GM18499 (cell line): ENCODE measurements around the gene OR2B6.

Experiments used
- ATAC-seq: cut with Tn5 transposase; IDR thresholded peaks from one replicate; pipeline ENCODE4 v1.9.1; 2021; ENCODE audit warnings: moderate number of reproducible peaks; ENCODE audit not compliant: insufficient read depth, unreplicated experiment

The OR2B6 gene

DNA sequence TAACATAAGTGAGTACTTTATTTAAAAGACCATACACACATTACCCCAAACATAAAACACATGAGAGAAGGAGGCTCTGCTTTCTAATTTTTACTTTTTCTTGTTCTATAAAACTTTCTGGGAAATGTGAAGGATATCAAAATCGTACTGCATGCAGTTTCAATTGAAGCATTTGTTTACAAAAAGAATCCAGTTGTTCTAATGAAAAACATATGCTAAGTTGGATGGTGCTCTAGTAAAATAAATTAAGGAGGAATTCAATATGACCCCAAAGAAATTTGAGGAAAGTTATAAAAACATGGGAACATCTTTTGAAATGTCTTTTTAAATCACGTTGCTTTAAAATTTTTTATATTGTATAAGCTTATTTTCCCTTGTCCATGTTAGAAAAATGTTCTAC lies 37.6 kb downstream of the OR2B6 start:
- no peak for ATAC-seq

- no peak for ATAC-seq
Measured at GRCh38 chr6:28000351-28001045, 43.5 kb downstream of the OR2B6 start.

GRCh38 chr6:28001351-28001750 lies 44.3 kb downstream of the OR2B6 start:
- ATAC-seq, result no peak

GRCh38 chr6:28001751-28002150 lies 44.7 kb downstream of the OR2B6 start:
- no peak for ATAC-seq

DNA sequence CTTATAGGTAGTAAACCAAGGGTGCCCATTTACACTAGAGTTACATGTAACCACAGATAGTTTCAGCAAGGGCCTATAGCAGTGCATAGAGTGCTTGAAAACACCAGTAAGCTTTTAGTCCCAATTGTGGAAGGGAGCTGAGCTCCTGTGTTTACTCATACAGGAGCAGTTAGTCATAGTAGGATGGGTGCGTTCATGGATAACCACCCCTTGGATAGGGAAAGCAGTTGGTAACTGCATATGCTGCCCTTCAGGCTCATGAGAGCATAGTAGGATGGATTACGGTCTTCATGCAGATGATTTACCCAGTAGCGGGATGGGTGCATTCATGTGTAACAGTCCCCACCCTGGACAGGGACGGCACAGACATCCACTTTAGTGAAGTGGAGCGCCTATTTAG lies 45.1 kb downstream of the OR2B6 start:
- ATAC-seq, result no peak

DNA sequence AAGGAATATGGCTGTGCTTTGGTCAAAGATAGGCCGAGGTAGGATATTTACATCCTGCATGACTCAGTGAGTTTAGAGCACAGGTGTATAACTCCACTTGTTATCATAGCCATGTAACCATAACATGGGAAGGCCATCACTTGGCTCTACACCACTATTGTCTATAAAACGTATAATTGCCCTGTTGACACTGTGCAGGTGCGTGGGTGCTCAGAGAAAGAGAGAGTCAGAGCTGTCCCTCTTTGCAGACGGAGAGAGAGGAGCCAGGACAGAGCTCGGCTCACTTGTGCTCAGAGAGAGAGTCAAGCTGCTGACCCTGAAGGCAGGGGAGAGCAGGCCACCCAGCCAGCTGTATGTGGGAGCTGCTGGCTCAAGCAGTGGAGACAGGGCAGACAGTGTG lies 46.0 kb downstream of the OR2B6 start:
- no peak for ATAC-seq

DNA sequence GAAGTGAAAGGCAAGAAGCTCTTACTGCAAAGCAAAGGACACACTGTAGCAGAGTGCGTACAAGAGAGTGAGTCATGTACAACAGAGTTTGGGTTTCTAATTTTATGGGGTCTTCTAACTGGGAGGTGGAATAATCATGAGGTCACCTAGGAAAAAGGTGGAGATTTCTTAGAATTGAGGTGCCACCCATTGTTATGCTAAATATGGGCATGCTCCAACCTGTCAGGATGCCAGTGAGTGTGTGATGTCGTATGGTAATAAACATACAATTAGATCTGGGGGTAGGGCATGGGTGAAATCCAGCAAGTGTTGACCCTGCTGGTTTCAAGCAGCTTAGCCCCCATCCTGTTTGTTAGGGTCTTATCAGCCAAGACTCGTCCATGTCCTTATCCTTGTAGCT lies 46.6 kb downstream of the OR2B6 start:
- ATAC-seq, result no peak

DNA sequence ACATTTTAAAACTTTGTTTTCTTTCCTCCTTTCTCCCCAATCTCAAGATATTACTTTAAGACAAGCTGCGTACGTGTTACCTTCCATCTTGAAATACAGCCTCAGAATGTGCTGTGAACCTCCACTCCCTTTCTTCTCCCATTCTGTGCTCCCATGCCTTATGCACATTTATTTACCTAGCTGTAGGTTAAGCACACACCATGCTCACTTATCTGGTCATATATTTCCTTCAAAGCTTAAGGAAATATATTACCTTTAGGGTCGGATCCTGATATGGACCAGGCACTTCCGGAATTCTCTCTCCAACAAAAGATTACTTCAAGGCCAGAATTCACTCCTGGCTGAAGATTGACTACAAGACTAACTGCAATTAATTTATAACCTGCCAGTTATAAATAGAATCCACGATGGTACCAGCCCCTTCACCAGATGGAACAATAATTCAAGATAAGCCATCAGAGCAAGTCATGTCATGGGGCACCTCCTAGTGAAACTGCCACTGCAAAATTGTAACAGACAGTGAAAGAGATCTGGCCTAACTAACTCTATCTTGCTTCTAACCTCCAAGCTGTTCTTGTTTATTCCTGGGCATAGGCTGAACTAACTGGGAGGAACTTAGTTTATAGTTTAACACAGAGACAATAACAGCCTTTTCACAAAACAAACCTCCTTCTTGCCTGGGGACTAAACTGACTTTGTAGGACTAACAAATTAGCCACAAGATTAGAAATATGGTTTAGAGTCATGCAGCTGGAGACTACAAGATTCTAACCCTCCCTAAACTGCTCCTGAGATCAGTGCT lies 47.5 kb downstream of the OR2B6 start:
- no peak for ATAC-seq

DNA sequence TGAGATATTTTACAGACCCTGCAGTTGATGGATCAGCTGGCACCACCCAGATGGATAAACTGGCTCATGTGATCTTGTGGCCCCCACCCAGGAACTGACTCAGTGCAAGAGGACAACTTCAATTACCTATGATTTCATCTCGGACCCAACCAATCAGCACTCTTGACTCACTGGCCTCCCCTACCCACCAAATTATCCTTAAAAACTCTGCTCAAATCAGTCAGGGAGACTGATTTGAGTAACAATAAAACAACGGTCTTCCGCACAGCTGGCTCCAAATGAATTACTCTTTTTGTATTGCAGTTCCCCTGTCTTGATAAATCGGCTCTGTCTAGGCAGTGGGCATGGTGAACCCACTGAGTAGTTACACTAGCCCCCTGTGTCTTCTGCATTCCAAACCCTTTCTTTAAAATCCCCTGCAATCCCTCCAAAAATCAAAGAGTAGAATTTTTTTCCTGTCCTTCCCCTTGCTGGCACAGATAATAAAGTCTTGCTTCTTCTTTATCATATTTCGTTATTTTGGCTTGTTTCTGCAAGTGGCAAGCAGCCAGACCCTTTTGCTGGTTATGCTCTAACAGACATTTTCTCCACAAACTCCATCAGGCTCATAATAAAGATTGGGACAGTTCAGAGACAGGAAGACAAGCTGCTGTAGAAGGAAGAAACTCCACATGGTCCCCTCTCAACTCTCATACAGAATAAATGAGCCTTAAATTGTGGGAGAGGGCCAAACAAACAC lies 48.3 kb downstream of the OR2B6 start:
- no peak for ATAC-seq

- ATAC-seq, result no peak
Measured at GRCh38 chr6:28005975-28006374, 48.9 kb downstream of the OR2B6 start.
